ENCODE results near the gene EDC4.

DNA sequence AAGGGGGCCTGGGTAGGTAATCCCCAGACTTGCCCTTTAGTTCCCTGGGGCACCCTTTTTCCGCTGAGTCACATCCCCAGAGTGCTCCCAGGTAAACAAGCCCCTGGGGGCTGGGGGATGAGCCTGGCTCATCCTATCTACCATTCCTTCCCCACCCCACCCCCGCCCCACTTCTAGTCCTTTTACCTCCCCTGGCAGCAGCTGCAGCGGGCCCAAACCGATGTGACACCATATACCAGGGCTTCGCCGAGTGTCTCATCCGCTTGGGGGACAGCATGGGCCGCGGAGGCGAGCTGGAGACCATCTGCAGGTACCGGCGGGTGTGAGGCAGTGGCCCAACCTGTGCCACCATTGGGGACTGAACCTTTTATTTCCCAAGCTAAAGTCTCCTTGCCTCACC is 12.7 kb downstream of the EDC4 start:
- TF ChIP-seq, protein P1, sequence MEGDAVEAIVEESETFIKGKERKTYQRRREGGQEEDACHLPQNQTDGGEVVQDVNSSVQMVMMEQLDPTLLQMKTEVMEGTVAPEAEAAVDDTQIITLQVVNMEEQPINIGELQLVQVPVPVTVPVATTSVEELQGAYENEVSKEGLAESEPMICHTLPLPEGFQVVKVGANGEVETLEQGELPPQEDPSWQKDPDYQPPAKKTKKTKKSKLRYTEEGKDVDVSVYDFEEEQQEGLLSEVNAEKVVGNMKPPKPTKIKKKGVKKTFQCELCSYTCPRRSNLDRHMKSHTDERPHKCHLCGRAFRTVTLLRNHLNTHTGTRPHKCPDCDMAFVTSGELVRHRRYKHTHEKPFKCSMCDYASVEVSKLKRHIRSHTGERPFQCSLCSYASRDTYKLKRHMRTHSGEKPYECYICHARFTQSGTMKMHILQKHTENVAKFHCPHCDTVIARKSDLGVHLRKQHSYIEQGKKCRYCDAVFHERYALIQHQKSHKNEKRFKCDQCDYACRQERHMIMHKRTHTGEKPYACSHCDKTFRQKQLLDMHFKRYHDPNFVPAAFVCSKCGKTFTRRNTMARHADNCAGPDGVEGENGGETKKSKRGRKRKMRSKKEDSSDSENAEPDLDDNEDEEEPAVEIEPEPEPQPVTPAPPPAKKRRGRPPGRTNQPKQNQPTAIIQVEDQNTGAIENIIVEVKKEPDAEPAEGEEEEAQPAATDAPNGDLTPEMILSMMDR (IDR thresholded peaks at IDR 0.05): no peak
- TF ChIP-seq EP300 (IDR thresholded peaks at IDR 0.05) (no peak), POLR2A (IDR thresholded peaks at IDR 0.05) (no peak)

All from ovary (tissue), 3 donors.